Spinal cord (tissue), 10 donors: ENCODE results near the gene COL13A1. TPM values are rescaled to one million over a fixed set of nuclear protein-coding genes. Genes with fewer than 3 reads are reported as not detected.

Experiments
- DNase-seq, 6 donors: peaks; one replicate each; pipeline versions ENCODE4 v3.0.0 to v3.0.0-alpha.2; 2013 to 2015; ENCODE audit warnings: low spot score in 6 of 6, low read depth in 4 of 6
- H3K27ac ChIP-seq: one replicate; pipeline ENCODE4 v1.5.1; 2013; ENCODE audit warnings: low read depth, low read length, control low read depth
- H3K27me3 ChIP-seq: one replicate; pipeline ENCODE4 v1.6.1; 2013; ENCODE audit warnings: low read length; ENCODE audit not compliant: control insufficient read depth, insufficient read depth
- H3K36me3 ChIP-seq: one replicate; pipeline ENCODE4 v1.6.1; 2013; ENCODE audit warnings: low read length; ENCODE audit not compliant: control insufficient read depth, insufficient read depth
- H3K4me1 ChIP-seq: one replicate; pipeline ENCODE4 v1.6.1; 2013; ENCODE audit warnings: low read length; ENCODE audit not compliant: control insufficient read depth, insufficient read depth
- H3K4me3 ChIP-seq: one replicate; pipeline ENCODE4 v1.5.1; 2013; ENCODE audit warnings: low read depth, low read length, control low read depth
- H3K9me3 ChIP-seq: one replicate; pipeline ENCODE4 v1.6.1; 2013; ENCODE audit warnings: low read length; ENCODE audit not compliant: control insufficient read depth, insufficient read depth
- whole genome bisulfite sequencing: methylation state at CpG from one replicate; pipeline ENCODE4 v1.1.5; 2013; ENCODE audit warnings: missing lambda C conversion rate; ENCODE audit not compliant: insufficient coverage; 5-methylcytosine and 5-hydroxymethylcytosine counted together
- polyA plus RNA-seq, 2 donors: library from polyadenylated mRNA; unstranded; fragments of 120-200 nt; gene quantifications; one replicate each; pipeline ENCODE4 v1.2.1, GENCODE V29; 2013; ENCODE audit not compliant: insufficient read length in 2 of 2
- total RNA-seq, 2 donors: library from RNA; depleted of rRNA in 1 of 2; stranded (reverse); fragments of 120-200 nt in 1 of 2; fragments of >200 nt in 1 of 2; gene quantifications; one replicate each; pipeline versions ENCODE4 v1.2.3 to v1.2.4, GENCODE V29; 2013 to 2014
- donor health status: healthy.

COL13A1 gene
- total and polyA plus RNA-seq, 4 donors, result 11.4 to 44.0 (median 22.1) TPM

- Histone ChIP-seq H3K9me3 (no peaks in the 10 kb centered on the region), H3K4me1 (no peaks in the 10 kb centered on the region), H3K36me3 (no peaks in the 10 kb centered on the region), H3K4me3 (no peak overlapping the region), H3K27me3 (no peaks in the 10 kb centered on the region), H3K27ac (no peak overlapping the region)
- WGBS, result 77% methylated on average over 7 of the region's 8 CpGs
- DNase-seq, result no peak
Measured at GRCh38 chr10:69959911-69960310, 158.2 kb downstream of the COL13A1 start.

- Histone ChIP-seq H3K4me1 (no peaks in the 10 kb centered on the region), H3K9me3 (no peaks in the 10 kb centered on the region), H3K27ac (no peak overlapping the region), H3K4me3 (no peak overlapping the region), H3K36me3 (no peaks in the 10 kb centered on the region), H3K27me3 (no peaks in the 10 kb centered on the region)
- DNase-seq, result no peak
- WGBS, result 55% methylated on average over 3 of the region's 4 CpGs
Measured at GRCh38 chr10:69960606-69960987, 158.9 kb downstream of the COL13A1 start.

- H3K4me1 ChIP-seq, result no peaks in the 10 kb centered on the region
Measured at GRCh38 chr10:69960988-69961880, 159.5 kb downstream of the COL13A1 start.

GRCh38 chr10:69961881-69962745, 160.4 kb downstream of the COL13A1 start:
- H3K36me3 ChIP-seq, result no peaks in the 10 kb centered on the region
- no peak overlapping the region for H3K27ac ChIP-seq
- no peaks in the 10 kb centered on the region for H3K27me3 ChIP-seq
- no peak for DNase-seq
- H3K4me3 ChIP-seq, result no peak overlapping the region
- H3K4me1 ChIP-seq, result no peaks in the 10 kb centered on the region
- no peaks in the 10 kb centered on the region for H3K9me3 ChIP-seq
- WGBS, result 87% methylated on average over 9 of the region's 17 CpGs

More at GRCh38 chr10:69960988-69961880, 159.5 kb downstream of the COL13A1 start:
- Histone ChIP-seq H3K36me3 (no peaks in the 10 kb centered on the region), H3K27ac (no peak overlapping the region), H3K4me3 (no peak overlapping the region), H3K9me3 (no peaks in the 10 kb centered on the region), H3K27me3 (no peaks in the 10 kb centered on the region)
- no peak for DNase-seq
- 58% methylated on average over 11 of the region's 12 CpGs for WGBS

- no peaks in the 10 kb centered on the region for H3K4me1 ChIP-seq
- no peaks in the 10 kb centered on the region for H3K36me3 ChIP-seq
- no peak for DNase-seq
- H3K9me3 ChIP-seq, result no peaks in the 10 kb centered on the region
- 55% methylated on average over 2 of the region's 3 CpGs for WGBS
- H3K27ac ChIP-seq, result no peak overlapping the region
- H3K4me3 ChIP-seq, result no peak overlapping the region
- no peaks in the 10 kb centered on the region for H3K27me3 ChIP-seq
Measured at GRCh38 chr10:69962746-69963135, 161.0 kb downstream of the COL13A1 start.

GRCh38 chr10:69963178-69963834, 161.6 kb downstream of the COL13A1 start:
- Histone ChIP-seq H3K27ac (no peak overlapping the region), H3K9me3 (no peaks in the 10 kb centered on the region)
- WGBS, result 86% methylated on average over 4 of the region's 7 CpGs

GRCh38 chr10:69963835-69964710, 162.4 kb downstream of the COL13A1 start:
- 97% methylated on average over 10 of the region's 13 CpGs for WGBS
- H3K27ac ChIP-seq, result no peak overlapping the region
- DNase-seq, result no peak

More at GRCh38 chr10:69963178-69963834, 161.6 kb downstream of the COL13A1 start:
- Histone ChIP-seq H3K36me3 (no peaks in the 10 kb centered on the region), H3K4me3 (no peak overlapping the region), H3K4me1 (no peaks in the 10 kb centered on the region), H3K27me3 (no peaks in the 10 kb centered on the region)
- DNase-seq, result no peak

GRCh38 chr10:69965086-69965485, 163.4 kb downstream of the COL13A1 start:
- no peak overlapping the region for H3K27ac ChIP-seq
- no peaks in the 10 kb centered on the region for H3K9me3 ChIP-seq
- no peaks in the 10 kb centered on the region for H3K4me1 ChIP-seq
- no peak for DNase-seq
- H3K4me3 ChIP-seq, result no peak overlapping the region
- WGBS, result 50% methylated on average over 1 of the region's 3 CpGs
- no peaks in the 10 kb centered on the region for H3K27me3 ChIP-seq
- no peaks in the 10 kb centered on the region for H3K36me3 ChIP-seq

More at GRCh38 chr10:69963835-69964710, 162.4 kb downstream of the COL13A1 start:
- Histone ChIP-seq H3K27me3 (no peaks in the 10 kb centered on the region), H3K36me3 (no peaks in the 10 kb centered on the region), H3K9me3 (no peaks in the 10 kb centered on the region), H3K4me1 (no peaks in the 10 kb centered on the region), H3K4me3 (no peak overlapping the region)
